Measurements from ENCODE around the gene MITF. TPM values are rescaled to one million over a fixed set of nuclear protein-coding genes. Genes with fewer than 3 reads are reported as not detected.

Gene MITF
- total and polyA plus RNA-seq, 4 donors, result 0.91 to 2.9 (median 2.3) TPM

GRCh38 chr3:69830147-69830546 is 90.9 kb downstream of the MITF start:
- TF ChIP-seq FOXA2 (IDR thresholded peaks at IDR 0.05) (no peak), CTCF (IDR thresholded peaks at IDR 0.05; ENCODE audit: low read depth, low read length, missing input control) (no peak), HNF4A (conservative IDR thresholded peaks at IDR 0.05) (no peak), RXRA (IDR thresholded peaks at IDR 0.05) (no peak), JUND (IDR thresholded peaks at IDR 0.05) (no peak), FOXA1 (IDR thresholded peaks at IDR 0.05) (no peak), EGR1 (IDR thresholded peaks at IDR 0.05; ENCODE audit: low read depth in 2 of 2) (no peak), YY1 (IDR thresholded peaks at IDR 0.05) (no peak), SP1 (IDR thresholded peaks at IDR 0.05) (no peak), GABPA (IDR thresholded peaks at IDR 0.05 in 1 of 2, conservative IDR thresholded peaks at IDR 0.05 in 1 of 2) (no peak), RAD21 (IDR thresholded peaks at IDR 0.05) (no peak), MAX (IDR thresholded peaks at IDR 0.05) (no peak)
- TF ChIP-seq, protein P1, sequence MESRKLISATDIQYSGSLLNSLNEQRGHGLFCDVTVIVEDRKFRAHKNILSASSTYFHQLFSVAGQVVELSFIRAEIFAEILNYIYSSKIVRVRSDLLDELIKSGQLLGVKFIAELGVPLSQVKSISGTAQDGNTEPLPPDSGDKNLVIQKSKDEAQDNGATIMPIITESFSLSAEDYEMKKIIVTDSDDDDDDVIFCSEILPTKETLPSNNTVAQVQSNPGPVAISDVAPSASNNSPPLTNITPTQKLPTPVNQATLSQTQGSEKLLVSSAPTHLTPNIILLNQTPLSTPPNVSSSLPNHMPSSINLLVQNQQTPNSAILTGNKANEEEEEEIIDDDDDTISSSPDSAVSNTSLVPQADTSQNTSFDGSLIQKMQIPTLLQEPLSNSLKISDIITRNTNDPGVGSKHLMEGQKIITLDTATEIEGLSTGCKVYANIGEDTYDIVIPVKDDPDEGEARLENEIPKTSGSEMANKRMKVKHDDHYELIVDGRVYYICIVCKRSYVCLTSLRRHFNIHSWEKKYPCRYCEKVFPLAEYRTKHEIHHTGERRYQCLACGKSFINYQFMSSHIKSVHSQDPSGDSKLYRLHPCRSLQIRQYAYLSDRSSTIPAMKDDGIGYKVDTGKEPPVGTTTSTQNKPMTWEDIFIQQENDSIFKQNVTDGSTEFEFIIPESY (IDR thresholded peaks at IDR 0.05), result no peak
- TF ChIP-seq, protein P2, sequence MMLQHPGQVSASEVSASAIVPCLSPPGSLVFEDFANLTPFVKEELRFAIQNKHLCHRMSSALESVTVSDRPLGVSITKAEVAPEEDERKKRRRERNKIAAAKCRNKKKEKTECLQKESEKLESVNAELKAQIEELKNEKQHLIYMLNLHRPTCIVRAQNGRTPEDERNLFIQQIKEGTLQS (IDR thresholded peaks at IDR 0.05), result no peak
- Histone ChIP-seq H3K4me1 (ENCODE audit: control insufficient read depth in 4 of 4, insufficient read depth in 4 of 4, low read length in 3 of 4) (no peaks in the 10 kb centered on the region), H3K36me3 (ENCODE audit: control insufficient read depth in 4 of 4, insufficient read depth in 3 of 4, low read depth in 1 of 4, low read length in 3 of 4) (no peaks in the 10 kb centered on the region), H3K9ac (ENCODE audit: low read depth in 1 of 2, low read length in 2 of 2) (no peak overlapping the region), H3K4me3 (ENCODE audit: low read depth in 1 of 3, low read length in 3 of 3) (no peak overlapping the region), H3K27me3 (ENCODE audit: control insufficient read depth in 4 of 4, insufficient read depth in 4 of 4, low read length in 3 of 4) (no peaks in the 10 kb centered on the region), H3K9me3 (ENCODE audit: control insufficient read depth in 4 of 4, low read length in 3 of 4) (no peaks in the 10 kb centered on the region), H3K27ac (ENCODE audit: low read depth in 1 of 2, low read length in 2 of 2) (no peak overlapping the region)
- WGBS, result 69% methylated on average over 3 of the region's 3 CpGs
- DNase-seq (ENCODE audit: low spot score), result no peak

DNA sequence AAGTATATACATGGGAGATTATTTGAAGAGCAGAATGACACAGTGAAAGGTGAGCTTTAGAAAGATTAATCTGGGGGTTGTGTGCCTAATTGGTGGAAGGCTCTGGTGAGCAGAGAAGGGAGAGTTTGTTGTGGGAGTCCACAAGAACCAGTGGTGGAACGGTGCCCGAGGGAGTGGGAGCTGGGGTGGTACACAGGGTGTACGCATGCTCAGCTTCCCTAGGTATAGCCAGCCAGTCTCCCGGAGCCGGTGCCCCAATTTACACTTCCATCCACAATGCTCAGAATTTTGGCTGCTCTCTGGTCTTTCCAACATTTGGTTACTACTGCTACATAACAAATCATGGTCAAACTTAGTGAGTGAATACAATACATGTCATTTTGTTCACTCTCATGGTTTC is 92.5 kb downstream of the MITF start:
- no peaks in the 10 kb centered on the region for H3K4me1 ChIP-seq (ENCODE audit: control insufficient read depth in 4 of 4, insufficient read depth in 4 of 4, low read length in 3 of 4)
- H3K4me3 ChIP-seq (ENCODE audit: low read depth in 1 of 3, low read length in 3 of 3), result no peak overlapping the region
- H3K36me3 ChIP-seq (ENCODE audit: control insufficient read depth in 4 of 4, insufficient read depth in 3 of 4, low read depth in 1 of 4, low read length in 3 of 4), result no peaks in the 10 kb centered on the region
- TF ChIP-seq RAD21 (IDR thresholded peaks at IDR 0.05) (no peak), EGR1 (IDR thresholded peaks at IDR 0.05; ENCODE audit: low read depth in 2 of 2) (no peak), FOXA2 (IDR thresholded peaks at IDR 0.05) (no peak), JUND (IDR thresholded peaks at IDR 0.05) (no peak), MAX (IDR thresholded peaks at IDR 0.05) (no peak), FOXA1 (IDR thresholded peaks at IDR 0.05) (no peak), REST (IDR thresholded peaks at IDR 0.05) (no peak), TAF1 (conservative IDR thresholded peaks at IDR 0.05) (no peak), SP1 (IDR thresholded peaks at IDR 0.05) (no peak), CTCF (IDR thresholded peaks at IDR 0.05; ENCODE audit: low read depth, low read length, missing input control) (no peak), RXRA (IDR thresholded peaks at IDR 0.05) (no peak), GABPA (IDR thresholded peaks at IDR 0.05 in 1 of 2, conservative IDR thresholded peaks at IDR 0.05 in 1 of 2) (no peak), YY1 (IDR thresholded peaks at IDR 0.05) (no peak), HNF4A (conservative IDR thresholded peaks at IDR 0.05) (no peak), HNF4G (IDR thresholded peaks at IDR 0.05) (no peak), NR2F2 (IDR thresholded peaks at IDR 0.05) (no peak)
- TF ChIP-seq, protein P2 (IDR thresholded peaks at IDR 0.05), result no peak
- TF ChIP-seq, protein P1 (IDR thresholded peaks at IDR 0.05), result no peak
- H3K9me3 ChIP-seq (ENCODE audit: control insufficient read depth in 4 of 4, low read length in 3 of 4), result no peaks in the 10 kb centered on the region
- no peak overlapping the region for H3K9ac ChIP-seq (ENCODE audit: low read depth in 1 of 2, low read length in 2 of 2)
- no peak overlapping the region for H3K27ac ChIP-seq (ENCODE audit: low read depth in 1 of 2, low read length in 2 of 2)
- WGBS, result 68% methylated on average over 5 of the region's 5 CpGs
- DNase-seq (ENCODE audit: low spot score), result no peak
- no peaks in the 10 kb centered on the region for H3K27me3 ChIP-seq (ENCODE audit: control insufficient read depth in 4 of 4, insufficient read depth in 4 of 4, low read length in 3 of 4)
